ENCODE data around the gene NR1D2. TPM values are rescaled to one million over a fixed set of nuclear protein-coding genes. Genes with fewer than 3 reads are reported as not detected.

Gene NR1D2
- total RNA-seq, 1 donor from 2014 or later, result 20.7 TPM

- Histone ChIP-seq H3K4me1 (ENCODE audit: insufficient read depth, low read length) (peaks cover 8% of the 10 kb centered on the region), H3K9ac (ENCODE audit: low read length) (peak overlapping the region; percentile 55), H3K4me3 (ENCODE audit: insufficient read depth, low read depth, low read length) (no peak overlapping the region), H4K20me1 (ENCODE audit: insufficient read depth, low read length) (peaks cover 13% of the 10 kb centered on the region), H3K36me3 (ENCODE audit: insufficient read depth, low read length) (peaks cover 10% of the 10 kb centered on the region), H2AFZ (ENCODE audit: low read depth, low read length) (no peak overlapping the region), H3K79me2 (ENCODE audit: insufficient read depth, low read length) (peaks cover 9% of the 10 kb centered on the region), H3K9me3 (ENCODE audit: insufficient read depth, low read depth, low read length) (no peaks in the 10 kb centered on the region), H3K4me2 (ENCODE audit: low read length) (peak overlapping the region; percentile 49), H3K27me3 (ENCODE audit: insufficient read depth, low read length) (no peaks in the 10 kb centered on the region), H3K27ac (ENCODE audit: low read depth, low read length) (peak overlapping the region; percentile 67)
- peaks cover 29% of the 10 kb centered on the region for H3K4me1 Mint-ChIP-seq (ENCODE audit: low read depth, unreplicated experiment)
- DNase-seq (ENCODE audit: low read depth) (peak; percentile 94), FAIRE-seq (peak; percentile 59)
- H3K9me3 Mint-ChIP-seq (ENCODE audit: unreplicated experiment), result no peaks in the 10 kb centered on the region
- TF ChIP-seq CTCF (IDR thresholded peaks at IDR 0.05; ENCODE audit: insufficient read depth, low read depth, low read length) (no peak), EZH2 (IDR thresholded peaks at IDR 0.05; ENCODE audit: insufficient read depth, low read length) (no peak)
- H3K27me3 Mint-ChIP-seq (ENCODE audit: low read depth, unreplicated experiment), result no peaks in the 10 kb centered on the region
- H3K36me3 Mint-ChIP-seq (ENCODE audit: low read depth, unreplicated experiment), result peaks cover 10% of the 10 kb centered on the region
- peak overlapping the region; percentile 1 for H3K4me3 Mint-ChIP-seq (ENCODE audit: unreplicated experiment)
- H3K27ac Mint-ChIP-seq (ENCODE audit: unreplicated experiment), result peak overlapping the region; percentile 60
Observed at GRCh38 chr3:23959135-23959900, 14.2 kb downstream of the NR1D2 start.

GRCh38 chr3:23960649-23961048, 15.6 kb downstream of the NR1D2 start:
- no peak overlapping the region for H2AFZ ChIP-seq (ENCODE audit: low read depth, low read length)
- Mint-ChIP-seq H3K27me3 (ENCODE audit: low read depth, unreplicated experiment) (no peaks in the 10 kb centered on the region), H3K36me3 (ENCODE audit: low read depth, unreplicated experiment) (peaks cover 10% of the 10 kb centered on the region), H3K4me3 (ENCODE audit: unreplicated experiment) (no peak overlapping the region), H3K4me1 (ENCODE audit: low read depth, unreplicated experiment) (peaks cover 29% of the 10 kb centered on the region), H3K27ac (ENCODE audit: unreplicated experiment) (peak overlapping the region; percentile 12), H3K9me3 (ENCODE audit: unreplicated experiment) (no peaks in the 10 kb centered on the region)
- no peak overlapping the region for H3K9ac ChIP-seq (ENCODE audit: low read length)
- no peak overlapping the region for H3K4me2 ChIP-seq (ENCODE audit: low read length)
- no peaks in the 10 kb centered on the region for H3K27me3 ChIP-seq (ENCODE audit: insufficient read depth, low read length)
- peaks cover 8% of the 10 kb centered on the region for H3K4me1 ChIP-seq (ENCODE audit: insufficient read depth, low read length)
- no peak for FAIRE-seq
- no peak for DNase-seq (ENCODE audit: low read depth)
- peaks cover 5% of the 10 kb centered on the region for H4K20me1 ChIP-seq (ENCODE audit: insufficient read depth, low read length)
- no peak overlapping the region for H3K4me3 ChIP-seq (ENCODE audit: insufficient read depth, low read depth, low read length)
- no peak for TF ChIP-seq CTCF (IDR thresholded peaks at IDR 0.05; ENCODE audit: insufficient read depth, low read depth, low read length)
- no peak for TF ChIP-seq EZH2 (IDR thresholded peaks at IDR 0.05; ENCODE audit: insufficient read depth, low read length)
- H3K36me3 ChIP-seq (ENCODE audit: insufficient read depth, low read length), result peaks cover 10% of the 10 kb centered on the region
- H3K79me2 ChIP-seq (ENCODE audit: insufficient read depth, low read length), result no peaks in the 10 kb centered on the region
- no peak overlapping the region for H3K27ac ChIP-seq (ENCODE audit: low read depth, low read length)
- H3K9me3 ChIP-seq (ENCODE audit: insufficient read depth, low read depth, low read length), result no peaks in the 10 kb centered on the region

- no peak overlapping the region for H3K9ac ChIP-seq (ENCODE audit: low read length)
- H3K9me3 ChIP-seq (ENCODE audit: insufficient read depth, low read depth, low read length), result no peaks in the 10 kb centered on the region
- no peak overlapping the region for H3K4me3 ChIP-seq (ENCODE audit: insufficient read depth, low read depth, low read length)
- FAIRE-seq (no peak), DNase-seq (ENCODE audit: low read depth) (no peak)
- peak overlapping the region; percentile 12 for H3K27ac Mint-ChIP-seq (ENCODE audit: unreplicated experiment)
- H3K9me3 Mint-ChIP-seq (ENCODE audit: unreplicated experiment), result no peaks in the 10 kb centered on the region
- TF ChIP-seq EZH2 (IDR thresholded peaks at IDR 0.05; ENCODE audit: insufficient read depth, low read length) (no peak), CTCF (IDR thresholded peaks at IDR 0.05; ENCODE audit: insufficient read depth, low read depth, low read length) (no peak)
- H3K36me3 ChIP-seq (ENCODE audit: insufficient read depth, low read length), result peaks cover 8% of the 10 kb centered on the region
- H2AFZ ChIP-seq (ENCODE audit: low read depth, low read length), result no peak overlapping the region
- H3K4me3 Mint-ChIP-seq (ENCODE audit: unreplicated experiment), result no peak overlapping the region
- no peaks in the 10 kb centered on the region for H3K27me3 Mint-ChIP-seq (ENCODE audit: low read depth, unreplicated experiment)
- H3K79me2 ChIP-seq (ENCODE audit: insufficient read depth, low read length), result no peaks in the 10 kb centered on the region
- peaks cover 29% of the 10 kb centered on the region for H3K4me1 Mint-ChIP-seq (ENCODE audit: low read depth, unreplicated experiment)
- H3K27me3 ChIP-seq (ENCODE audit: insufficient read depth, low read length), result no peaks in the 10 kb centered on the region
- peaks cover 10% of the 10 kb centered on the region for H3K36me3 Mint-ChIP-seq (ENCODE audit: low read depth, unreplicated experiment)
- H3K4me1 ChIP-seq (ENCODE audit: insufficient read depth, low read length), result peaks cover 8% of the 10 kb centered on the region
- no peak overlapping the region for H3K4me2 ChIP-seq (ENCODE audit: low read length)
- no peak overlapping the region for H3K27ac ChIP-seq (ENCODE audit: low read depth, low read length)
- H4K20me1 ChIP-seq (ENCODE audit: insufficient read depth, low read length), result peaks cover 5% of the 10 kb centered on the region
Observed at GRCh38 chr3:23961066-23961465, 16.0 kb downstream of the NR1D2 start.
